ENCODE measurements around the gene EPRS1.
A peak's percentile ranks its signal among the peaks of the same experiment; 100 is the strongest.

Gene EPRS1

DNA sequence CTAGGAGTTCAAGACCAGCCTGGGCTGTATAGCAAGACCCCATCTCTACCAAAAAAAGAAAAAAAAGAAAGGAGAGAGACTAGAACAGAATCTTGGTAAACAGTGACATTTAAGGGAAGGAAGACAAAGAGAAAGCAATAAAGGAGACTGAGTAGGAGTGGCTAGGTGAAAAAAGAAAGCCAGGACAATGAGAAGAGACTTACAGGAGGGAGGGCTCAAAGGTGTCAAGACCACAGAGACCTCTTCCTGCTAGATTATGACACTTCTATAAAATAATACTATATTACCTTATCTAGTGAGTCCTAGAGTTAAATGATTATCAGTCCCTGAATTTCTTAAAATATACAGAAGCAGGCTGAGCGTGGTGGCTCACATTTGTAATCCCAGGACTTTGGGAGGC, 10.1 kb upstream of the EPRS1 start:
- H3K9me2 ChIP-seq (replicated peaks; ENCODE audit: control insufficient read depth, low read length): no peaks in the 10 kb centered on the region
- no peak overlapping the region for H3K4me3 ChIP-seq (ENCODE audit: low read length)
- H3K79me2 ChIP-seq (ENCODE audit: control insufficient read depth, low read length): no peaks in the 10 kb centered on the region
- peaks cover 8% of the 10 kb centered on the region for H3F3A ChIP-seq (ENCODE audit: control insufficient read depth, insufficient read depth)
- H3K27me3 ChIP-seq (ENCODE audit: control insufficient read depth, low read length): no peaks in the 10 kb centered on the region
- no peaks in the 10 kb centered on the region for H3K4me1 ChIP-seq (ENCODE audit: control insufficient read depth, low read length)
- H4K20me1 ChIP-seq (ENCODE audit: control insufficient read depth, insufficient read depth, low read depth, low read length): no peaks in the 10 kb centered on the region
- no peaks in the 10 kb centered on the region for H3K9me3 ChIP-seq (ENCODE audit: control insufficient read depth, insufficient read depth, low read length)
- H3K4me2 ChIP-seq (ENCODE audit: low read length): no peak overlapping the region
- no peak overlapping the region for H3K27ac ChIP-seq (ENCODE audit: low read depth, low read length)
- peaks cover 52% of the 10 kb centered on the region for H3K36me3 ChIP-seq (ENCODE audit: control insufficient read depth, low read length)
- TF ChIP-seq, protein P1, sequence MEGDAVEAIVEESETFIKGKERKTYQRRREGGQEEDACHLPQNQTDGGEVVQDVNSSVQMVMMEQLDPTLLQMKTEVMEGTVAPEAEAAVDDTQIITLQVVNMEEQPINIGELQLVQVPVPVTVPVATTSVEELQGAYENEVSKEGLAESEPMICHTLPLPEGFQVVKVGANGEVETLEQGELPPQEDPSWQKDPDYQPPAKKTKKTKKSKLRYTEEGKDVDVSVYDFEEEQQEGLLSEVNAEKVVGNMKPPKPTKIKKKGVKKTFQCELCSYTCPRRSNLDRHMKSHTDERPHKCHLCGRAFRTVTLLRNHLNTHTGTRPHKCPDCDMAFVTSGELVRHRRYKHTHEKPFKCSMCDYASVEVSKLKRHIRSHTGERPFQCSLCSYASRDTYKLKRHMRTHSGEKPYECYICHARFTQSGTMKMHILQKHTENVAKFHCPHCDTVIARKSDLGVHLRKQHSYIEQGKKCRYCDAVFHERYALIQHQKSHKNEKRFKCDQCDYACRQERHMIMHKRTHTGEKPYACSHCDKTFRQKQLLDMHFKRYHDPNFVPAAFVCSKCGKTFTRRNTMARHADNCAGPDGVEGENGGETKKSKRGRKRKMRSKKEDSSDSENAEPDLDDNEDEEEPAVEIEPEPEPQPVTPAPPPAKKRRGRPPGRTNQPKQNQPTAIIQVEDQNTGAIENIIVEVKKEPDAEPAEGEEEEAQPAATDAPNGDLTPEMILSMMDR (IDR thresholded peaks at IDR 0.05; ENCODE audit: low read depth, low read length, poor library complexity, severe bottlenecking): no peak
- TF ChIP-seq EZH2phosphoT487 (IDR thresholded peaks at IDR 0.05; ENCODE audit: borderline replicate concordance, low read length): no peak

DNA sequence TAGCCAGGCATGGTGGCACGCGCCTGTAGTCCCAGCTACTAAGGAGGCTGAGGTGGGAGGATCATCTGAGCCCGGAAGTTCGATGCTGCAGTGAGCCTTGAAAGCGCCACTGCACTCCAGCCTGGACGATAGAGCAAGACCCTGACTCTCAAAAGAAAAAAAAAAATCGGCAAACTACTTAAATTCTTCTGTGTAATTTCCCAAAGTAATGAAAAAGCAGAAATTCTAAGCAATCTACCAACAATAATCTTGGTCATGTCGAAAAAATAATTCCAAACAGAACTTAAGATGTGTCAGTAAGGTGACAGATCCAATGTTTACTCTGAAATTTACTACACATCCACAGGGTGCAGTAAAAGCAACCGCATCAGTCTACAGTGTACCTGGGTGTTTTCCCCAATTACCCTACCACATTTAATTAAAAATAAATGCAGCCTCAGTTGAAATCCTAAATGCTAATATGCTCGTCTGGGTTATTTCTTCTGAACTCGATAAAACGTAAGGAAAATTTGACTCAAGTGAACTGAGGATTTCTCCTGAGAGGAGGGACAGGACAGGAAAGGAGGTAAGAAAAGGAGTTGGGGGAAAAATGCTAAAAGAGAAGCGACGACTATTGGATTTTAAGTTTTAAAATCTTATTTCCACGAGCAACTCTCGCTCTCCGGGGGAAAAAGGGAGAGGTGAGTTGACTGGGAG, 801 bp downstream of the EPRS1 start:
- Histone ChIP-seq H3K4me3 (ENCODE audit: low read length) (peak overlapping the region; percentile 97), H4K20me1 (ENCODE audit: control insufficient read depth, insufficient read depth, low read depth, low read length) (no peaks in the 10 kb centered on the region; the same call in 1 of the 2 replicates), H3K79me2 (ENCODE audit: control insufficient read depth, low read length) (peaks cover 67% of the 10 kb centered on the region), H3K4me1 (ENCODE audit: control insufficient read depth, low read length) (peaks cover 26% of the 10 kb centered on the region), H3K36me3 (ENCODE audit: control insufficient read depth, low read length) (peaks cover 27% of the 10 kb centered on the region), H3K9me2 (replicated peaks; ENCODE audit: control insufficient read depth, low read length) (no peaks in the 10 kb centered on the region), H3K27me3 (ENCODE audit: control insufficient read depth, low read length) (no peaks in the 10 kb centered on the region), H3K9me3 (ENCODE audit: control insufficient read depth, insufficient read depth, low read length) (no peaks in the 10 kb centered on the region), H3K4me2 (ENCODE audit: low read length) (peak overlapping the region; percentile 58), H3F3A (ENCODE audit: control insufficient read depth, insufficient read depth) (peaks cover 3% of the 10 kb centered on the region; the same call in 1 of the 2 replicates), H3K27ac (ENCODE audit: low read depth, low read length) (peak overlapping the region; percentile 65)
- TF ChIP-seq, protein P1 (IDR thresholded peaks at IDR 0.05; ENCODE audit: low read depth, low read length, poor library complexity, severe bottlenecking): no peak
- no peak for TF ChIP-seq EZH2phosphoT487 (IDR thresholded peaks at IDR 0.05; ENCODE audit: borderline replicate concordance, low read length)

DNA sequence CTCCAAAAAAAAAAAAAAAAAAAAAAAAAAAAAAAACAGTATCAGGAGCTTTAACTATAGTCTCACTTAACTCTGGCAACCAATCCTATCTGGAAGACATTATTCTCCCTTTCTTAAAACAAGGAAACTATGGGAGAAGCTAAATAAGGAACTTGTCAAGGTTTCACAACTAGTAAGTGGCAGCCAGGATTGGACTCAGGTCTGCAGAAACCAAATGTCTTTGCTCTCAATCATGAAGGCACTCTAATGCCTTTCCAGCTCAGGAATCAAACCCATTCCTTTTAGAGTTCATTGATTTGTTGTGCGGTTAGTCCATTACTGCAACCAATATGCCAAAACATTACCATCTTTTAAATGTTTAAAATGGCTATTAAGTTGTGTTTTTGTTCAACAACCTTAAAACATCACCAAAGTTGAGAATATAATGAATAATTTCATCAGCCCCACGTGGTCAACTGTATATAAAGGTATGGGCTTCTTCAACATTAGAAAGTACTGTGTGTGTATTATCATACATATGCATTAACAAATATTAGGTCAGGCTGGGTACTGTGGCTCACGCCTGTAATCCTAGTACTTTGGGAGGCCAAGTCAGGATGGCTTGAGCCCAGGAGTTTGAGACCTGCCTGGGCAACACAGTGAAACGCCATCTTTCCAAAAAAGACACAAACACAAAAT, 1.5 kb downstream of the EPRS1 start:
- Histone ChIP-seq H4K20me1 (ENCODE audit: control insufficient read depth, insufficient read depth, low read depth, low read length) (no peaks in the 10 kb centered on the region; the same call in 1 of the 2 replicates), H3K27me3 (ENCODE audit: control insufficient read depth, low read length) (no peaks in the 10 kb centered on the region), H3K9me3 (ENCODE audit: control insufficient read depth, insufficient read depth, low read length) (no peaks in the 10 kb centered on the region), H3F3A (ENCODE audit: control insufficient read depth, insufficient read depth) (peaks cover 3% of the 10 kb centered on the region; the same call in 1 of the 2 replicates), H3K4me3 (ENCODE audit: low read length) (peak overlapping the region; percentile 97), H3K79me2 (ENCODE audit: control insufficient read depth, low read length) (peaks cover 73% of the 10 kb centered on the region), H3K9me2 (replicated peaks; ENCODE audit: control insufficient read depth, low read length) (no peaks in the 10 kb centered on the region), H3K4me2 (ENCODE audit: low read length) (peak overlapping the region; percentile 58), H3K36me3 (ENCODE audit: control insufficient read depth, low read length) (peaks cover 34% of the 10 kb centered on the region), H3K27ac (ENCODE audit: low read depth, low read length) (0 out of 2 replicates have a peak overlapping the region, but pooled peaks have one; percentile 65), H3K4me1 (ENCODE audit: control insufficient read depth, low read length) (peaks cover 26% of the 10 kb centered on the region)
- TF ChIP-seq, protein P1 (IDR thresholded peaks at IDR 0.05; ENCODE audit: low read depth, low read length, poor library complexity, severe bottlenecking): no peak
- TF ChIP-seq EZH2phosphoT487 (IDR thresholded peaks at IDR 0.05; ENCODE audit: borderline replicate concordance, low read length): no peak
